GM21360 (cell line): ENCODE results near the gene TAB3.

Experiments used
- ATAC-seq: cut with Tn5 transposase; IDR thresholded peaks from one replicate; pipeline ENCODE4 v1.9.1; 2021; ENCODE audit warnings: mild to moderate bottlenecking, moderate library complexity; ENCODE audit not compliant: unreplicated experiment

Gene TAB3

DNA sequence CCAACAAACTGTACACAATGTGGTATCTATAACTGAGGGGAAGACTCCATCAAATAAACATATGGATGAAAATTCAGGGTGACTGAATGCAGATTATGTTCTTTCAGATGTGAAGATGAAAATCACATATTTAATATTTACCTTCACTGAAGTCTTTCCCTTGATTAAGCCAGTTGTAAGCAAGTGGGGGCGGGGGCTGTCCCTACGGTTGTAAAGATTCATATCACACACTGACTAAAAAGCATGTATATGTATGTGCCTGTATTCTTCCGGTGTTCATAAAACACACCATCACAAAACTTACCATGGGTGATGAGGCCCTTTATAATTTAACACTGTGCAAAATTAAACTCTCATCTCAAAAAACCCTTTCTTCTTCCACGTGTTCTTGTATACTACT lies 1.3 kb downstream of the TAB3 start:
- no peak for ATAC-seq

- ATAC-seq, result no peak
Observed at GRCh38 chrX:30887288-30887687, 1.8 kb downstream of the TAB3 start.

DNA sequence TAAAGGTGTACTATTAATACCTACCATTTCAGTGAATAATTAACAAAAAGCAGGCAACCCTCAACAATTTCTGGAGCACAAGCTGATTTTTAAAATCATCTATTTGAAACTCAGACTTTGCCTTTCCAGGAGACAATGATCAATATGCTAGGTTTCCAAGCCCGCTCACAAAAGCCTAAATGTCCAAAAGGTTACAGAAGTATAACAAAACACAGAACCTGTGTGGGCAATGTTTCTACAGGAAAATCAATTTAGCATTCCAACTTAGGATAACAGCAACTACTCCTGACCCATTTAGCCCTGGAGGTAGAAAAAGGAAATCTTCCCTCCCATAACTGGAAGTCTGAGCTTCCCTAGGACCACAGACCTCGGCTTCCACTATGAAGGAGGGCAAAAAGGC lies 3.9 kb downstream of the TAB3 start:
- no peak for ATAC-seq

GRCh38 chrX:30883138-30883537 lies 5.9 kb downstream of the TAB3 start:
- ATAC-seq, result no peak

DNA sequence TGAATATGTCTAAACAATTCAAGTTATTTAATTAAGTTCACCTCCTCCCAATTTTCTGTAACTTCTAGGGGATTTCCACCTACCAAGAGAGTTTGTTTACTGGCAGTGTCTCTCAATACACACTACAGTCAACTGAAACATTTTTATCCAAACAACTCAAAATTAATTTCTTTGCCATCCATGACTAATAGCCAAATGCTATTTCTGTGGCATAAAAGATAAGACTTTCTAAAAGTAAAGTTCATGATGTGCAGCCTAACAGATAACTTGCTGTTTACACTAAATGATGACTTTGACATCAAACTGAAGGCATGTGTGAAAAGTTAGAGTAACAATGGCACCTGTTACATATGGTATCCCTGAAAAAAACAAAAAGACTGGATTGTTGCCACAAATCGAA lies 7.3 kb downstream of the TAB3 start:
- no peak for ATAC-seq

DNA sequence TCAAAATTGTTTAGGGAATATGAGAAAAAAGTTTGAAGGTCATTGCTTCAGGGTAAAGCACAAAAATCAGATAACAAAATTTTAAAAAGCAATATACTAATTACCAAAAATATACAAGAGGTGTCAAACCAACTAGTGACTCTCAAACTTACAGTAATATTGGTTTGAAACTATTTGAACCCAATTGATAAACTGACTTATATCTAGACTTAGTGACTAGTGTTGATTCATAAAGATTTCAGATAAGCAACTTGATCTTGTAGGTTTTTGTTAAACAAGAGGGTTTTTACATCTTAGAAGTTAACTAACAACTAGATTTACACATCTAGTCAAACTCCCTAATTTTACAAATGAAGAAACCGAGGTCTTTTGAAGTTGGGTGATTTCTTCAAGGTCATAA lies 7.7 kb downstream of the TAB3 start:
- no peak for ATAC-seq

DNA sequence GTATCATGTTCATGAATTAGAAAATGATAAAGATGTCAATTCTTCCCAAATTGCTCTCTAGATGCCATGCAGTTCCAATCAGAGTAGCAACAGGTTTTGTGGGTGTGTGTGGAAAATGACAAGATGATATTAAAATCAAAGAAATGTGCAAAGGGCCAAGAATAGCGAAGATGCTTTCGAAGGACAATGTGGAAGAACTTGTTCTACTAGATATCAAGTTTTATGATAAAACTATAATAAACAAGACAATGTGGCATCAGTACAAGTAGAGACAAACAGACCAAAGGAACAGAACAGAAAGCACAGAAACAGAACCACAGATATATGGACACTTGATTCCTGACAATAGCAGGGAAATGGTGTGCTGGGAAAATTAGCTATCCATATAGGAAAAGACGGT lies 9.0 kb downstream of the TAB3 start:
- ATAC-seq, result no peak

GRCh38 chrX:30876367-30876766 lies 12.7 kb downstream of the TAB3 start:
- ATAC-seq, result no peak

- no peak for ATAC-seq
Observed at GRCh38 chrX:30875957-30876356, 13.1 kb downstream of the TAB3 start.

GRCh38 chrX:30874851-30875250 lies 14.2 kb downstream of the TAB3 start:
- ATAC-seq, result no peak

GRCh38 chrX:30870572-30870971 lies 18.5 kb downstream of the TAB3 start:
- no peak for ATAC-seq

- ATAC-seq, result no peak
Observed at GRCh38 chrX:30865612-30866011, 23.4 kb downstream of the TAB3 start.

DNA sequence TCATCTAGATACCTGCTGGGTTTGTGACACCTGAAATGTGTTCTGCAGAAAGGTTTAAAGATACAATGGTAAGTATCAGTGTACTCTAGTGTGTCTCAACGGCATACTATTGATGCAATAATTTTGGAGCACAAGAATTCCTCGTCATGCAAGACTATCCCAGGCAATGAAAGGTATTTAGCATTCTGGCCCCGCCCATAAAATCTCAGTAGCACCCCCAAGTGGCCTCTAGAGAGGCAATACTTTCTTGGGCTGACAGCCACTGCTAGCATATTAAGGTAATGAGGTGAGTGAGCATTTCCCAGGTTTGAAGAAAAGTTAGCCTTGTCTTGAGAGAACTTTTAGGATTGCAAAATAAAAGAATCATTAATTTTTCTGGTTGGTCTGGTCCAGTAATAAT lies 24.0 kb downstream of the TAB3 start:
- peak; percentile 71 for ATAC-seq

DNA sequence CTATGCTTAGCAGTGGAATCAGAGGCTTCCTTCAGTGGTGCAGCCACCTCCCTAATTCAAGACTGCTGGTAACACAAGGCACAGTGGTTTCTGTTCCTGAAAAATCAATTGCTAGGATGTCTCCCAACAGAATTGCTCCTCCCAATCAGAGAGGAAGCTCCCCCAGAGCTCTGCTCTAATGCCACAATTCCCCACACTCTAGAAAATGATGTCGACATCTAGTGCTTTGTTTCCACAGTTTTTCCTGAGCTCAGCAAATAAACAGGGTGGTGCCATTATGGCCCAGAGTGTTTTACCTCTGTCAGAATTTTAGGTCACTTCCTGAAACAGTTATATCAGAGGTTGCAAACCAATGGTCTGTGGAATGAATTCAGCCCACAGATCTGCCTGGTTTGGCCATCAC lies 24.7 kb downstream of the TAB3 start:
- ATAC-seq, result no peak

DNA sequence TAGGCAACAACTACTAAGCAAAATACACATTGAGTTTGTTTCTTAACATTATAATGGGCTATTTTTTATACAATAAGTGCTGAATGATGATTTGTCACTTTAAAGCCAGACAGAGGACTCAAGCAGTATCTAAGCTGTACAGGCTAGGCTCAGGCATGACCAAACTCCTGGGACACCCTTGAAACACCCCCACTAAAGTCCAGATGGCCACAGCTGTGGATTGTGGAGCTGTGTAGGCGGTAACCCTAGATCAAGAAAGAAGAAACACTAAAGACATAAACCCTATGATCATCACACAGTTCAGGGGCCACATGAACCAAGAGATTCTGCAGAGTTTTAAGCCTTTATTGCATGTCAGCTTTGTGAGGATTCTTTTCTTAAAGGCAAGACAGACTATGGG lies 25.1 kb downstream of the TAB3 start:
- no peak for ATAC-seq

GRCh38 chrX:30858098-30858497 lies 31.0 kb downstream of the TAB3 start:
- ATAC-seq, result no peak

DNA sequence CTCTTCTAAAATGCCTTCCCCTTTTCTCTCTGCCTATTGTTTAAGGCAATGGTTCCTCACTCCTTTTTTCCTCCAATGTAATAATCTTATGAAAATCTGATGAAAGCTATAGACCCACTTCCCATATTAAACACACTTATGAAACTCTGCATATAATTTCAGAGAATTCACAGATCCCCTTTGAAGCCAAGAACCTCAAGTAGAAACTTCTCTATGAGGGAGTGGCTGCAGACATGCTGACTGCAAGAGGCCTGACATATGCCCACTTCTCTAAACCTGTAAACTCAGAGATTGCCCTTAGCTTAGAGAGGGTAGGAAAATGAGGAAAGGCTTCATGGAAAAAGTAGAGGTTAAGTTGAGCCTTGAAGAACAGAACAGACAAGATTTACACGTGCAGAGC lies 37.6 kb downstream of the TAB3 start:
- no peak for ATAC-seq

DNA sequence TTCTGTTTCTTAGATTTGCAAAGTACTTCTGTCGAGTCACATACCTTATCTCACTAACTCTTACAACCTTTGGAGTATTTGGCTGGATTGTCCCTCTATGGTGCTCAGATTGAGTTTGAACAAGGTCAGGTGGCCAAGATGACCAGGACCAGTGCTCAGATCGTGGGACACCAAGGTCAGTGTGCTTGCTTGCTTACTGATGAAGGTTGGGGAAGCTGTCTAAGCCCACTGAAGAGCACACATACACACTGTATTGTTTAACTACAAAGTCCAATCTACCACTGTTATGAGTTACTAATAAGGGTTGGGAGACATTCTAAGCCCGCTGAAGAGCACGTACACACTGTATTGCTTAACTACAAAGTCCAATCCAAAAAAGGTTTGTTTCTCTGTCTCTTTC lies 53.7 kb downstream of the TAB3 start:
- ATAC-seq, result no peak

GRCh38 chrX:30833896-30834295 lies 55.2 kb downstream of the TAB3 start:
- ATAC-seq, result no peak

DNA sequence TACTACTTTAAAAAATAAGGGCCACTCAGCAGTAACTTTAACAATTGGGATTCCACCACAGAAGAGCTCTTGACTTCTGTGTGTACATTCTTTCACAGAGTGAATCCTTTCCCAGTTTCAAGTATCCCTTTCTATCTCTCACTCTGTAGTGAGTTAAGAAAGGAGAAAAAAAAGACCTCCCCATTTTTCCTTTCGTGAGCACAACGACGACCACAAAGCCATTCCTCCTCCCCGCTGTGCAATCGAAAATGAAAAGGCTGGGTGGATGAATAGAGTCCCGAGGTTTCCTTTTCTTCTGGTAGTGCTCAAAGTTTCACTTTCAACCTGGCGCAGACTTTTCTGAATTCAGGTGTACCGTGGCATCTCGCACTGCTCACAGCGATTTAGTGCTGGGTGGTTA lies 58.0 kb downstream of the TAB3 start:
- ATAC-seq, result peak; percentile 89

- no peak for ATAC-seq
Observed at GRCh38 chrX:30830326-30830943, 58.6 kb downstream of the TAB3 start.

DNA sequence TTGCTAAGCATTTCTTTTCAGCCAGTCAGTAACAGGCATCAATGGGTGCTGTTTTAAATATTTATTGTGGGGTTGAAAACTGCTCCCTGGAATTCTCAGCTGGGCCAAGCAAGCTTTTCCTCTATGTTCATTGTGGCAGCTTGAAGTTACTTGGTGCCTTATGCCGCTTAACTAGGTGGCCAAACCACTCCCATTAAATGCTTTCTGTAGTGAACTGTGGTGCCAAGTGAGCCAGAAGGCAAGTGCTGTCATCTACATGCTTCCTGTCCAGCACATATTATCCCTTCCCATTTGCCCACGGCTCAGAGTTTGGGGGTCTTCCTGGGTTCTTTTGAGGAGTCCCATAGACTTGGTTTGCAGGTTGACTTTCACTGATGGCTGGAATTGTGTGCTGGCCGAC lies 64.8 kb downstream of the TAB3 start:
- ATAC-seq, result no peak

- no peak for ATAC-seq
Observed at GRCh38 chrX:30822764-30823163, 66.3 kb downstream of the TAB3 start.
